Activated CD8-positive, alpha-beta T cell treated with anti-CD3 and anti-CD28 coated beads for 36 hours (primary cell): ENCODE results near the gene MBD5. TPM values are rescaled to one million over a fixed set of nuclear protein-coding genes. Genes with fewer than 3 reads are reported as not detected.

Source experiments
- ATAC-seq: fragments of 200-7000 bp; cut with Tn5 transposase; one replicate; pipeline ENCODE4 v1.10.0; 2021; ENCODE audit warnings: mild to moderate bottlenecking, moderate library complexity
- CTCF ChIA-PET: fragments of 350-600 bp; sonication (Branson Sonifier 250); formaldehyde crosslinking; loops from one replicate; lab custom pipeline; 2021; ENCODE audit warnings: antibody characterized with exemption; lab: Charles Lee
- POLR2A ChIA-PET: fragments of 350-600 bp; sonication (Branson Sonifier 250); formaldehyde crosslinking; loops from one replicate; lab custom pipeline; 2021; ENCODE audit warnings: antibody characterized with exemption; lab: Charles Lee
- DNase-seq: peaks from one replicate; pipeline ENCODE4 v3.0.0-alpha.2; 2020
- H3K27ac Mint-ChIP-seq: one replicate; pipeline ENCODE4 v1.8.0; 2021; ENCODE audit warnings: mild to moderate bottlenecking, mixed read lengths
- H3K27me3 Mint-ChIP-seq: one replicate; pipeline ENCODE4 v1.8.0; 2021; ENCODE audit warnings: mixed read lengths
- H3K36me3 Mint-ChIP-seq: one replicate; pipeline ENCODE4 v1.8.0; 2021; ENCODE audit warnings: low read depth, mixed read lengths
- H3K4me1 Mint-ChIP-seq: one replicate; pipeline ENCODE4 v1.8.0; 2021; ENCODE audit warnings: low read depth, mixed read lengths
- H3K4me3 Mint-ChIP-seq: one replicate; pipeline ENCODE4 v1.8.0; 2021; ENCODE audit warnings: mild to moderate bottlenecking, moderate library complexity, mixed read lengths
- H3K9me3 Mint-ChIP-seq: one replicate; pipeline ENCODE4 v1.8.0; 2021; ENCODE audit warnings: mixed read lengths
- intact Hi-C: fragments of 100-400 bp; cut with micrococcal nuclease; formaldehyde crosslinking; loops from one replicate; pipeline ENCODE4 v1.10.0; 2022
- total RNA-seq, 2 experiments: library from RNA; stranded (reverse); gene quantifications; one replicate each; pipeline ENCODE4 v1.2.3, GENCODE V29; 2021
- TF ChIP-seq, protein P1 (sequence below): fragments of 200-600 bp; IDR thresholded peaks from one replicate; pipeline ENCODE4 v1.8.0; 2022; ENCODE audit warnings: antibody characterized with exemption, mild to moderate bottlenecking

The MBD5 gene
- total RNA-seq, 2 experiments from 2014 or later = 16.6 to 17.9 TPM

DNA sequence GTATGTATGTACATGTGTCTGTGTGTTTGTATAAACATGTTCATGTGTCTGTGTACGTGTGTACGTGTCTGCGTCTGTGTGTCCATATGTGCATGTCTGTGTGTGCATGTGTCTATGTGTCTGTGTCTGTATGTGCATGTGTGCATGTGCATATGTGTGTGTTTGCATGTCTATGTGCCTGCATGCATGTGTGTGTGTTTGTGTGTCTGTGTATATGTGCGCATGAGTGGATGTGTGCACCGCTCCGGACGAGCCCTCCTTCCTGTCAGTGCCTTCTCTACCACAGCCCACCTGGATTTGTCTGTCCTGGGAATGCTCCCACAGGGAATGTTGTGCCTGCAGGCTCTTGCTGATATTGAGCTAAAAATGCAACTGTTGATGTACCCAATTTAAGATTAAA, 510.3 kb downstream of the MBD5 start:
- no peaks in the 10 kb centered on the region for H3K27me3 Mint-ChIP-seq
- H3K9me3 Mint-ChIP-seq = no peaks in the 10 kb centered on the region
- TF ChIP-seq, protein P1, sequence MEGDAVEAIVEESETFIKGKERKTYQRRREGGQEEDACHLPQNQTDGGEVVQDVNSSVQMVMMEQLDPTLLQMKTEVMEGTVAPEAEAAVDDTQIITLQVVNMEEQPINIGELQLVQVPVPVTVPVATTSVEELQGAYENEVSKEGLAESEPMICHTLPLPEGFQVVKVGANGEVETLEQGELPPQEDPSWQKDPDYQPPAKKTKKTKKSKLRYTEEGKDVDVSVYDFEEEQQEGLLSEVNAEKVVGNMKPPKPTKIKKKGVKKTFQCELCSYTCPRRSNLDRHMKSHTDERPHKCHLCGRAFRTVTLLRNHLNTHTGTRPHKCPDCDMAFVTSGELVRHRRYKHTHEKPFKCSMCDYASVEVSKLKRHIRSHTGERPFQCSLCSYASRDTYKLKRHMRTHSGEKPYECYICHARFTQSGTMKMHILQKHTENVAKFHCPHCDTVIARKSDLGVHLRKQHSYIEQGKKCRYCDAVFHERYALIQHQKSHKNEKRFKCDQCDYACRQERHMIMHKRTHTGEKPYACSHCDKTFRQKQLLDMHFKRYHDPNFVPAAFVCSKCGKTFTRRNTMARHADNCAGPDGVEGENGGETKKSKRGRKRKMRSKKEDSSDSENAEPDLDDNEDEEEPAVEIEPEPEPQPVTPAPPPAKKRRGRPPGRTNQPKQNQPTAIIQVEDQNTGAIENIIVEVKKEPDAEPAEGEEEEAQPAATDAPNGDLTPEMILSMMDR = no peak
- ChIA-PET CTCF (no interaction called here), POLR2A (interaction anchor here (1.1 kb wide), 1 partner anchor 8 kb away, joined by 3 read pairs; no protein-coding TSS in a partner anchor)
- intact Hi-C loops = no loop called here
- no peak for DNase-seq
- no peak overlapping the region for H3K27ac Mint-ChIP-seq
- no peaks in the 10 kb centered on the region for H3K36me3 Mint-ChIP-seq
- H3K4me3 Mint-ChIP-seq = no peak overlapping the region
- peaks cover 48% of the 10 kb centered on the region for H3K4me1 Mint-ChIP-seq
- ATAC-seq = no peak

DNA sequence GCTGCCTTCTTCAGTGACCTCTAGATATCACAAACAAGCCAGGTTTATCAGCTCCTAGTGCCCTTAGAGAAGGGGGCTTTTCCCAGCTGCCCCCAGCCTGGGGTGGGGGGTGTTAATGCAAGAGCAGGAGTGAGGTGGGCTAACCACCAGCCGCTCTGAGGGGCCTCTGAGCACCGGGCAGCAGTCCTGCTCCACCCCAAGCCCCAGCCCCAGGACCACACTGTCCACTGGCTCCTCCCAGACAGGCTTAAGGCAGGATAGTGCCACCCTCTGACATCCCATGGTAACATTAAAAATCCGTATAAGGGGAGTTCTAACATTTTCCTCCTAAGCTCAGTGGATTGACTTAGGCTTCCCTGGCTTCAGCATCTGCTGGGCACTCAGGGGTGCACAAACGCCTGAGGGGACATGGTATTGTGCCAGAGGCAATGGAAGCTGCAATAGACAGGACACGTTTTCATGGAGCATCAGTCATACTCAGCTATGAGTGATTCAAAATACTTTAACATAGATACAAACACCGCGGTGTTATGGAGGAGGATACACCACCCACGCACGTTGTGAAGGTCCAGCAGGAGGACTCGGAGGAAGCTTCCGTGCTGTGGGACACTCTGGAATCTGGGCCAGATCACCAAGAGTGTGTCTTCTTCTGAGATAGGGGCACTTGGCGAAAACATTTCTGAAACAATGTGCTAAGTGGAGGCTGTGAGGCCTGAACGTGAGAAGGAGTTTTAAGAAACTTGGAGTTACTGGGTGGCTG, 511.0 kb downstream of the MBD5 start:
- H3K4me1 Mint-ChIP-seq = peaks cover 42% of the 10 kb centered on the region
- ChIA-PET CTCF (no interaction called here), POLR2A (no interaction called here)

DNA sequence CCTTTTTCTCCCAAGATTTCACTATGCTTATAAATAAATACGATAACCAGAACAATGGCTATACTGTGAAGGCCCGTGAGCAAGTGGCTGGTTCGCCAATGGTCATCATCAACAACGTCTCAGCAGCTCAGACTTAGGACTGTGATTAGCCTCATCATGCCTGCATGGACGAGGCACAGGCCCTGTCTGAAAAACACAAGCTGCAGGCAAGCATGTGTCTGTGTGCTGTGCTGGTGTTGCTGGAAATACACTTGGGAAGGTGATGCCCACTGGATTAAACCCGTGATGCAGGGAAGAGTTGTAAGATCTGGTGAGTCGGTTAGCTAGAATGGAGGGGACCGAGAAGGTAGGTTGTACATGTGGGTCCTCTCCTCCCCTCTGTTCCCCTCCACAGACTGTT, 512.1 kb downstream of the MBD5 start:
- ATAC-seq (no peak), DNase-seq (no peak)
- POLR2A ChIA-PET = interaction anchor here (0.6 kb wide), 1 partner anchor 8 kb away, joined by 3 read pairs; no protein-coding TSS in a partner anchor
- H3K27me3 Mint-ChIP-seq = no peaks in the 10 kb centered on the region
- intact Hi-C loops = no loop called here
- H3K9me3 Mint-ChIP-seq = no peaks in the 10 kb centered on the region
- TF ChIP-seq, protein P1 = no peak
- H3K36me3 Mint-ChIP-seq = no peaks in the 10 kb centered on the region
- H3K27ac Mint-ChIP-seq = no peak overlapping the region
- CTCF ChIA-PET = interaction anchor here (2.1 kb wide), 1 partner anchor 23 kb away, joined by 9 read pairs; no protein-coding TSS in a partner anchor
- no peak overlapping the region for H3K4me3 Mint-ChIP-seq
- H3K4me1 Mint-ChIP-seq = peaks cover 34% of the 10 kb centered on the region

More for the DNA sequence above, 511.0 kb downstream of the MBD5 start:
- no peaks in the 10 kb centered on the region for H3K27me3 Mint-ChIP-seq
- H3K27ac Mint-ChIP-seq = no peak overlapping the region
- no peaks in the 10 kb centered on the region for H3K36me3 Mint-ChIP-seq
- intact Hi-C loops = no loop called here
- DNase-seq = no peak
- no peaks in the 10 kb centered on the region for H3K9me3 Mint-ChIP-seq
- no peak for ATAC-seq
- TF ChIP-seq, protein P1 = no peak
- no peak overlapping the region for H3K4me3 Mint-ChIP-seq

DNA sequence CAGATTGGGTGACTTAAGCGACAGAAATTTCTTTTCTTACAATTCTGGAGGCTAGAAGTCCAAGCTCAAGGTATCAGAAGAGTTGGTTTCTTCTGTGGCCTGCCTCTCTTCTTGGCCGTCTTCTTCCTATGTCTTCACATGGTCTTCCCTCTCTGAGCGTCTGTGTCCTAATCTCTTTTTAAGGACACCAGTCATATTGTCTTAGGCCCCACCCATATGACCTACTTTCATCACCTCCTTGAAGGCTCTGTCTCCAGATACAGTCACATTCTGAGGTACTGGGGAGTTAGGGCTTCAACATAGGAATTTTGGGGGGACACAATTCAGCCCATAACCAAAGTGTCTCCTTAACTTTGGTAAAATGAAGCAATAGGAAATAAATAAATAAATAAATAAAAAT, 512.8 kb downstream of the MBD5 start:
- Mint-ChIP-seq H3K27ac (no peak overlapping the region), H3K4me3 (no peak overlapping the region), H3K27me3 (no peaks in the 10 kb centered on the region), H3K9me3 (no peaks in the 10 kb centered on the region), H3K4me1 (peaks cover 33% of the 10 kb centered on the region), H3K36me3 (no peaks in the 10 kb centered on the region)
- intact Hi-C loops = no loop called here
- TF ChIP-seq, protein P1 = no peak
- ChIA-PET POLR2A (interaction anchor here (0.6 to 2.0 kb wide), 3 partner anchors 9 to 13 kb away, joined by 3 to 6 read pairs (median 3); no protein-coding TSS in a partner anchor), CTCF (interaction anchor here (1.6 to 2.1 kb wide), 2 partner anchors 11 to 24 kb away, joined by 4 to 9 read pairs; no protein-coding TSS in a partner anchor)
- DNase-seq (no peak), ATAC-seq (no peak)
